RCC 7860 (cell line): ENCODE measurements around the gene NET1.
"Not testable (repeated sequence)": the region's sequence is repeated elsewhere in the genome, so short reads cannot be mapped to it uniquely, and the experiment has no call there.

Experiments
- DNase-seq: peaks from one replicate; pipeline ENCODE4 v3.0.0-alpha.2; 2015; ENCODE audit warnings: low spot score
- FAIRE-seq: peaks from 2 replicates; lab custom pipeline; 2012; peaks lifted over from hg19 to GRCh38; lab: Jason Lieb, UNC

Gene NET1, protein sequence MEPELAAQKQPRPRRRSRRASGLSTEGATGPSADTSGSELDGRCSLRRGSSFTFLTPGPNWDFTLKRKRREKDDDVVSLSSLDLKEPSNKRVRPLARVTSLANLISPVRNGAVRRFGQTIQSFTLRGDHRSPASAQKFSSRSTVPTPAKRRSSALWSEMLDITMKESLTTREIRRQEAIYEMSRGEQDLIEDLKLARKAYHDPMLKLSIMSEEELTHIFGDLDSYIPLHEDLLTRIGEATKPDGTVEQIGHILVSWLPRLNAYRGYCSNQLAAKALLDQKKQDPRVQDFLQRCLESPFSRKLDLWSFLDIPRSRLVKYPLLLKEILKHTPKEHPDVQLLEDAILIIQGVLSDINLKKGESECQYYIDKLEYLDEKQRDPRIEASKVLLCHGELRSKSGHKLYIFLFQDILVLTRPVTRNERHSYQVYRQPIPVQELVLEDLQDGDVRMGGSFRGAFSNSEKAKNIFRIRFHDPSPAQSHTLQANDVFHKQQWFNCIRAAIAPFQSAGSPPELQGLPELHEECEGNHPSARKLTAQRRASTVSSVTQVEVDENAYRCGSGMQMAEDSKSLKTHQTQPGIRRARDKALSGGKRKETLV

DNA sequence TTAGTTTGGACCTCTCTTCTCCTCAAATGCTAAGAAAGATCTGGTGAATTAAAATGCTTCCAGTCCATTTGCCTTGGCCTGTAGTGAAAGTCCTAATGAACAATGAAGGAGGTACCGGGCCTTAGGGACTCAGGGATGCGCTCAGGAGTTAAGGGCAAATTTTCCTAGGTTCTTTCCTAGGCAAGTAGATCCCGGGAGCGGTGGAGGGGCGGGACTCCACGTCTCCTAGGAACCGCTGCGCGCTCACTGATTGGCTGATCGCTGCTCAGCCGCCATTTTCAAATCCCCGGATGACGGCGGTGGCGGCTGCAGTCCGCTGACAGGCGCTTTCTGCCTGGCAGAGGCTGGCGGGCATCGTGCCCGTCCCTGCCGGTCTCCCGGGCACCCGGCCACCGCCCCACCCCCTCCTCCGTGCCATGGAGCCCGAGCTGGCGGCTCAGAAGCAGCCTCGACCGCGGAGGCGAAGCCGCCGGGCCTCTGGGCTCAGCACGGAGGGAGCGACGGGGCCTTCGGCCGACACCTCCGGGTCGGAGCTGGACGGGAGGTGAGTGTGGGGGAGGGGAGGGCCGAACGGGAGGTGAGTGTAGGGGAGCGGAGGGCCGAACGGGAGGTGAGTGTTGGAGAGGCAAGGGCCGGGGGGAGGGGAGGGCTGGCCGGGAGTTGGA, at the start of gene NET1:
Gene NET1 (plus strand): TSS at position 281 of the 665 bp plus-strand sequence. CDS start 136 bp downstream, at position 417.
- FAIRE-seq (peak; percentile 53), DNase-seq (peak; percentile 82)

DNA sequence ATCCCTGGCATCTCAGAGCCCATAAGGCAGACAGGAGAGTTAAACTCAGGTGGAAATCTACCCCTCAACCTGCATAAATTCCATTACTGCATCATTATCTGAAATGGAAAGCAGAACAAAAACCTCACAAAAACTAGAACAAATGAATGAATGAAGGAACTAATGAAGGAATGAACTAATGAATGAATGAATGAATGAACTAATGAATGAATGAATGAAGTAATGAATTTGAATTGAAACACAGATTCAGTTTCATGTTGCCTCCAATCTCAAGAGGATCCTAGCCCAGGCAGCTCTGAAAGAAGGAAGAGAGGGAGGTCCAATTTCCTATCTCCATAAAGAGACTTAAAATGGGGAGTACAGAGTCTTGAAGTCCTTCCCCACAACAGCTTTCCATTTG, 49.5 kb upstream of the NET1 start:
- DNase-seq (no peak), FAIRE-seq (no peak)

DNA sequence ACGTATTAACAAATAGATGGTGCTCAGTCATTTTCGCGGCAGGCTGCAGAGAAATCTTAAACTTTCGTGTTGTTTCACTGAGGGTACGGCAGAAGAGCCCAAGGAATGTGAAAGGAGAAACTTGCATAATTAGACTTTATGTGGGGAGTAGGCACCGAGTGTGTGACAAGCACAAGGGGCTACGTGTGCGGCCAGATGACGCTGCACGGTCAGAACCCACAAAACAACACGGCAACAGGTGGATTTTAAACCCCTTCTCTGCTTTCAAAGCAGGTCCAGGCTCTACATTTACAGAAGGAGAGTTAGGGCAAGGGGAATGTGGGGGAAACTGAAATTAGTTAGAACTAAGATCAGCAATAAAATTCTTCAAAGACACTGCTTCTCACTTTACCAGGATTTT, 48.0 kb upstream of the NET1 start:
- DNase-seq (no peak), FAIRE-seq (no peak)

DNA sequence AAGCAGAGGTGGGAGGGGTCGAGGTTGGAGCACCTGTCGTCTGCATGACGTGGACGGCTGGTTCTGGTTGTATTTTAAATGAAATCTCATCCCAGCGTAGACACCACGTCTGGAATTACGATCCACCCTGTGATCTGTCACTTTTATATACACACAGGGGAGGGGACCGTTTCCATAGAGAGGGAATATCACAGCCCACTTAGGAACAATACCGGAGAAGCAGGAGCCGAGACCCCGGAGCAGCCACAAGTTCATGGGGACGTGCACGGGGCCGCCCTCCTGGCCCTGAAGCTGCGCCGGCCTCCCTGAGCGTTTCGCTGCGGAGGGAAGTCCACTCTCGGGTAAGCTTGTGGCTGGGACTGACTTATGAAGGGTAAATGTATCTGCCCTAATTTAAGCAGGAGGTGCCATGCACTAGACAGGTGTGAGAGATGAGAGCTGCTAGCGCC, 47.4 kb upstream of the NET1 start, which contains the start of gene UCN3:
Gene UCN3 (plus strand): TSS at position 77 of the 449 bp plus-strand sequence. CDS start 8,755 bp downstream, outside the sequence.
- no peak for FAIRE-seq
- DNase-seq: no peak

DNA sequence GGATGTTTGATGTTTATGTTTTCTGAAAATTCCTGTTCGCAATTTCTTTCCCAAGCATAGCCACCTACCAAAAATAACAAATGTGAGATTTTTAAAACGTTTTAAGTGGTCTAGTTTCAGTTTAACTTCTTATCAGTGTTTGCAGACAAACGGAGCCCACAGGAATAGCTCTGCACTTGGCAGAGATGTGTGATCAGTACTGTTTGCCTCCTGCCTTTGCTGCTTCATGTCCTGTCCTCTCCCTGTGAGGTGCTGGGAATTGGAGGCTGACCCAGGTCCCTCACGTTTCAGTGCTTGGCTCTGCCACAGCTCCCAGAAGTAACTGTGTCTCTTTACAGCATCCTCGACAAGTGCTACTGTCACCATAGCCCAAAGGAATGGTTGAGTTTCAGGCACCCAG, 46.4 kb upstream of the NET1 start:
- FAIRE-seq (no peak), DNase-seq (no peak)

DNA sequence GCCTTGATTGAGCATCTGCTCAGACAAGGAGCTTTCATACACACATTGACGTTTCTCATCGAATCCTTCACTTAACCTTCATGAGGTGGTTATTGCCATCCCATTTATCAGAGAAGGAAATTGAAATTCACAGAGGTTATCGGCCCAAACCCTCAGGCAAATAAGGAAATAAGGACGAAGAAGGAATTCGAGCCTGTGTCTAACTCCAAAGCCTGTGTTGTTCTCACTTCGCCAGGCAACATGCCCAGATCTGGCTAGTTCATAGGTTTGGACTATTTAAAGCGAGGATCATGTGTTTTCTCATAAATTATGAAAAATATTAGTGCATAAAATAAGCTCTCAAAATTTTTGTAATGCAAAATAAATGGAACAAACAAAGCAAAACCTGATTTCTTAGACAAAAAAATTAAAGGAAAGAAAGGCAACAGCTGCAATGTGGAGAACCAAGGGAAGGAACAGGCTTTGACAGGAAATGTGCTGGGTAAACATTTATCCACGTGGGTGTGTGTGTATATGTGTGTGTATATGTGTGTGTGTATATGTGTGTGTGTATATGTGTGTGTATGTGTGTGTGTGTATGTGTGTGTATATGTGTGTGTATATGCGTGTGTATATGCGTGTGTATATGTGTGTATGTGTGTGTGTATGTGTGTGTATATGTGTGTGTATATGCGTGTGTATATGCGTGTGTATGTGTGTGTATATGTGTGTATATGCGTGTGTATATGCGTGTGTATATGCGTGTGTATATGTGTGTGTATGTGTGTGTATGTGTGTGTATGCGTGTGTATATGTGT, 42.8 kb upstream of the NET1 start:
- no peak for FAIRE-seq
- DNase-seq: no peak

DNA sequence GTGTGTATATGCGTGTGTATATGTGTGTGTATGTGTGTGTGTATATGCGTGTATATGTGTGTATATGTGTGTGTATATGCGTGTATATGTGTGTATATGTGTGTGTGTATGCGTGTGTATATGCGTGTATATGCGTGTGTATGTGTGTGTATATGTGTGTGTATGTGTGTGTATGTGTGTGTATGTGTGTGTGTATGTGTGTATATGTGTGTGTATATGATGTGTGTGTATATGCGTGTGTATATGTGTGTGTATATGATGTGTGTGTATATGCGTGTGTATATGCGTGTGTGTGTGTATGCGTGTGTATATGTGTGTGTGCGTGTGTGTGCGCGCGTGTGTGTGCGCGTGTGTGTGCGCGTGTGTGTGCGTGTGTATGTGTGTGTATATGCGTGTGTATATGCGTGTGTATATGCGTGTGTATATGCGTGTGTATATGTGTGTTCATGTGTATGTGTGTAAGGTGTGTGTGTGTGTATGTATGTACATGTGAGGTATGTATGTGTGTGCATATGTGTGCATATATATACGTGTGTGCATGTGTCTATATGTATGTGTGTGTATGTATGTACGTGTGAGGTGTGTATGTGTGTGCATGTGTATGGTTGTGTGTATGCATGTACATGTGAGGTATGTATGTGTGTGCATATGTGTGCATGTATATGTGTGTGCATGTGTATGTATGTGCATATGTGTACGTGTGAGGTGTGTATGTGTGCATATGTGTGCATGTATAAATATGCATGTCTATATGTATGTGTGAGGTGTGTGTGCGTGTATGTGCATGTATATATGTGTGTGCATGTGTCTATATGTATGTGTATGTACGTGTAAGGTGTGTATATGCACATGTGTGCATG, 41.6 kb upstream of the NET1 start:
- no peak for DNase-seq
- no peak for FAIRE-seq

DNA sequence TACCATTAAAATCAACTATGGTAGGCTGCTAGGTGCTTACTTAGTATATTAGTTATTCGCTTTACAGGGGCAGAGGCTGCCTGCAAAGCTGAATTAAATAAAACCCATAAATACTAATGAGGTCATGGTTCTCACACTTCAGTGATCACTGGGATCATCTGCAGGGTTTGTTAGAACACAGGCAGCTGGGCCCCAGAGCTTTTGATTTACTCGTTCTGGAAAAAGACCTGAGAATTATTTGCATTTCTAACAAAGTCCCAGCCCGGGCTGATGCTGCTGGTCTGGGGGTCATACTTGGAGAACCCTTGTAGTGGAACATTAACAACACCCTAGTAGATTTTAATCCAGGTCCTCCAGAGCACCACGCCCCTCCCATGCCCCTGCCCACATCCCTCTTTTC, 39.0 kb upstream of the NET1 start:
- DNase-seq: no peak
- FAIRE-seq: no peak

DNA sequence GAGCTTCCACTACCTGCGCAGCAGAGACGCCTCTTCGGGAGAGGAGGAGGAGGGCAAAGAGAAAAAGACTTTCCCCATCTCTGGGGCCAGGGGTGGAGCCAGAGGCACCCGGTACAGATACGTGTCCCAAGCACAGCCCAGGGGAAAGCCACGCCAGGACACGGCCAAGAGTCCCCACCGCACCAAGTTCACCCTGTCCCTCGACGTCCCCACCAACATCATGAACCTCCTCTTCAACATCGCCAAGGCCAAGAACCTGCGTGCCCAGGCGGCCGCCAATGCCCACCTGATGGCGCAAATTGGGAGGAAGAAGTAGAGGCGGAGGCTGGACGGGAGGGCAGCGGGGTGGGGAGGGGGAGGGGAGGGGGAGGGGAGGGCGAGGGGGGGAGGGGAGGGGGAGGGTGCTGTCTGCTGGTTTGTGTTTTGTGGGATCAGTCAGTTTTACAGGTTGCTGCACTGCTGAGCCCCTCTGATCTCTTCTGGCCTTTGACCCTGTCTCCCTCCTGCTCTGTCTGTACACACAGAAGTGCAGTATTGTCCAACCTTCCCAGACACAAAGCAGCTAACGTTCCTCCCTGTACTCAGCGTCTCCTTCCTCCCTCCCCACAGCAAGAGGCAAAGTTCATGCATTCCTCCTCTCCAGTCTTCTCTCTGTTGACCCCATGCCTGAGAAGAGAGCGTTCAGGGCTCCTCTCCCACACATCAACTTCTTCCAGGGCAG, 38.3 kb upstream of the NET1 start:
- no peak for DNase-seq
- no peak for FAIRE-seq

DNA sequence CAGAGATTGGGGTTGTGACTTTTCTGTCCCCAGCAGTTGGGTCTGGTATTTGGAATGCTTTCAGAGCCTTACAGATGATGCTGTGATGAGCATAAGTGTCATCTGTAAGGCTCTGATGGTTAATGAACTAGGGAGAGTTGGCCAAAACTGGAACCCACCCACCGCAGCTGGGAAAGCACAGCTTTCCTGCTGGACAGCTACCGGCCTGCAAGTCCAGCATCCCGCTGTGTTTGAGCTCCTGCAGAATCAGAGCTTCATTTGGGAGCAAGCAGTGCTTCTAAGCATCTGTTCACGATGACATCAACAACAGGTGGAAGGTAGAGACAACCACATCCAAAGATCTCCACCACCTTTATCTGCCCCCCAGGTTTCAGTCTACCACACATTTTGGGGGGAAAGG, 35.9 kb upstream of the NET1 start:
- DNase-seq: no peak
- no peak for FAIRE-seq

DNA sequence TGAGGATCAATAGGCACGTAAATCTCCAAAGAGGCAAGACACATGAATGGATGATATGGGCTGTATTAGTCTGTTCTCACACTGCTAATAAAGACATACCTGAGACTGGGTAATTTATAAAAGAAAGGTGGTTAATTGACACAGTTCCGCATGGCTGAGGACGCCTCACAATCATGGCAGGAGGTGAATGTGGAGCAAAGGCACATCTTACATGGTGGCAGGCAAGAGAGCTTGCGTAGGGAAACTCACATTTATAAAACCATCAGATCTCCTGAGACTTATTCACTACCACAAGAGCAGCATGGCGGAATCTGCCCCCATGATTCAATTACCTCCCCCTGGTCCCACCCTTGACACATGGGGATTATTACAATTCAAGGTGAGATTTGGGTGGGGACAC, 33.2 kb upstream of the NET1 start:
- not testable (repeated sequence) for DNase-seq, FAIRE-seq

DNA sequence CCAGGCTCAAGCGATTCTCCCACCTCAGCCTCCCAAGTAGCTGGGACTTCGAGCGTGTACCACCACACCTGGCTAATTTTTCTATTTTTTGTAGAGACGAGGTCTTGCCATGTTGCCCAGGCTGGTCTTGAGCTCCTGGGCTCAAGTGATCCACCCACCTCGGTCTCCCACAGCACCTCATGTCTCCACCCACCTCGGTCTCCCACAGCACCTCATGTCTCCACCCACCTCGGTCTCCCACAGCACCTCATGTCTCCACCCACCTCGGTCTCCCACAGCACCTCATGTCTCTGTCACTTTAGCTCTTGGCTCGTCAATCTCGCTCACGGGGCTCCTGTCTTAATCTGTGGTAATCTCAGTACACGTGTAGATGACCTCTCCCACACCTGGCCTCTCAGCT, 32.0 kb upstream of the NET1 start:
- FAIRE-seq, DNase-seq: not testable (repeated sequence)

DNA sequence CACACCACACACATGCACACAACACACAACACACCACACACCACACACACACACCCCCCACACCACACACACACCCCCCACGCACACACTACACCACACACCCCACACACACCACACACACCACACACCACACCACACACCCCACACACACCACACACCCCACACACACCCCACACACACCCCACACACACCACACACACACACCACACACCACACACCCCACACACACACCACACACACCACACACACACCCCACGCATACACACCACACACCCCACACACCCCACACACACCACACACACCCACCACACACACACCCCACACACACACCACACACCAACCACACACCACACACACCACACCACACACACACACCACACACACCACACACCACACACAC, 31.2 kb upstream of the NET1 start:
- no peak for FAIRE-seq
- no peak for DNase-seq

DNA sequence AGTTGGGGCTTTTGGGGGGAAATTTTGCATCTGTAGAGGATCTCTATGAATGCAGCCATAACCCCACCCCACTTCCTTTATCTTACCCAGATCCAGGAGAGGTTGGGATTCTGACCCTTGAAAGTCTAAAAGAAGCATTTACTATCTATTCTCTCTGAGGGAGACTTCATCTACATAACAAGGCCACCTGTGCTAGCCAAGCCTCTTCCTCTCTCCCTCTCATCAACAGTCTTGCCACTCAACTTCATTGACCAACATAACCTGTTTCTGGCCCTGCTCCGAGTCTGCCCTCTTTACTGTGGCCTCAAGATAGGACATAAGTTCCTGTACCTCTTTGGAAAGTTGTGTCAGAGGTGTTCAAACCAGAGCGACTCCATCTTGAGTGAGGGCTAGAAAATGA, 27.1 kb upstream of the NET1 start:
- FAIRE-seq (no peak), DNase-seq (no peak)

DNA sequence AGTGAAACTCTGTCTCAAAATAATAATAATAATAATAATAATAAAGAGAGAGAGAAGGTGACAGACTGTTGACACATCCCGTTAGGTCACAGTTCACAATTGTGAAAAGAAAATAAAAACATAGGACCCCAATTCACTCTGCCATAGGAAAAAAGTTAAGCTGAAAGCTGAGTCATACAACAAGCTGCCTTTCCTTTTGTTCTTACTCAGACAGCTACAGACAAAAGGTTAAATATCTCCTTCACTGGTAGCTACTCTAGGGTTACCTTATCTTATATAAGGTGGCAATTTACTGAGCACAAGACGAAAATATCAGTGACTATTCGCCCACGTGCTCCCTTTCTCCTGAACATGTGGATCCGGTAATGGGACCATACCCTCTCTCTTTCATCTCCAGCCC, 25.2 kb upstream of the NET1 start:
- DNase-seq (no peak), FAIRE-seq (no peak)

DNA sequence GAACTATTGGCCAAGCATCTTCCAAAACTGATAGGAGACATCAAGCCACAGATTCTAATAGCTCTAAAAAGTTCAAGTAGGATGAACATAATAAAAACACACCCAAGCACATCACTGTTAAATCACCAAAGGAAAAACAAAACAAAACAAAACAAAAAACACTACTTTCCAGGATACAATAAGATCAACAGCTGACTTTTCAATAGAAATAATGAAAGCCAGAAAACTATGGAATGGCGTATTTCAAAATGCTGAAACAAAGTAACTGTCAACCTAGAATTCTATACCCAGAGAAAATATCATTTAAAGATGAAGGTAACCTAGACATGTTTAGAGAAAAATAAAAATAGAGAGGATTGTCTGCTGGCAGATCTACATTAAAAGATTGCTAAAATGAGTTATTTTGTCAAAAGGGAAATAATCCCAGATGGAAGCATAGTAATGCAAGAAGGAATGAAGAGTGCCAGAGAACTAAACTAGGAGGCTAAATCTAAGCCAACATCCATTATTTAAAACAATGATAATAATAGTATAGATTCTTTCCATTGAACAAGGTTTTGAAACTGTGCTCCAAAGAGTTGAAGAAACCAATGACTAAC, 21.7 kb upstream of the NET1 start:
- DNase-seq: no peak
- no peak for FAIRE-seq

DNA sequence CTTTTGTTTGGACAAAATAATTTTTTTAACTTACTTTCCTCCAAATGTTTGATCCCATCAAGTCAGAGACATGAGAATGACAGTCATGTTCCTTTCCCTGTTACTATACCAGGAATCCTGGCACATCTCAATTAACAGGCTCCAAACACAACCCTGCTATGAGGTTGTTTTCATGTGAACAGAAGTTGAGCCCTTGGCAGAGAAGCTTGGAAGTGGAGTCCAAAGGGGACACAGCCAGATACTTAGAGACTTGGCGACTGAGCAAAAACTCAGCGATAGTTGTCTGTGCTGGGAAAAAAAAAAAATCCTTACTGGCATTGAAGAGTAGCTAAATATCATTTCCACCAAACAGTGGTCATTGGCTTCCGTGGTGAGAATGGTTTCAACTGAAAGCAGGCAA, 20.6 kb upstream of the NET1 start:
- FAIRE-seq (no peak), DNase-seq (no peak)

DNA sequence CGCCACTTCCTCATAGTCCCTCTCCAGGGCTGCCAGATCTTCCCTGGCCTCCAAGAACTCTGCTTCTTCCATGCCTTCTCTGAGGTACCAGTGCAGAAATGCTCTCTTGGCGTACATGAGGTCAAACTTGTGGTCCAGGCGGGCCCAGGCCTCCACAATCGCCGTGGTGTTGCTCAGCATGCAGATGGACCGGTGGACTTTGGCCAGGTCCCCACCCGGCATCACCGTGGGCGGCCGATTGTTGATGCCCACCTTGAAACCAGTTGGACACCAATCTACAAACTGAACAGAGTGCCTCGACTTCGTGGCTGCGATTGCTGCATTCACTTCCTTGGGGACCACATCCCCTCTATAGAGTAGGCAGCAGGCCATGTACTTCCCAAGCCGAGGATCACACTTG, 18.8 kb upstream of the NET1 start:
- FAIRE-seq (no peak), DNase-seq (no peak)

DNA sequence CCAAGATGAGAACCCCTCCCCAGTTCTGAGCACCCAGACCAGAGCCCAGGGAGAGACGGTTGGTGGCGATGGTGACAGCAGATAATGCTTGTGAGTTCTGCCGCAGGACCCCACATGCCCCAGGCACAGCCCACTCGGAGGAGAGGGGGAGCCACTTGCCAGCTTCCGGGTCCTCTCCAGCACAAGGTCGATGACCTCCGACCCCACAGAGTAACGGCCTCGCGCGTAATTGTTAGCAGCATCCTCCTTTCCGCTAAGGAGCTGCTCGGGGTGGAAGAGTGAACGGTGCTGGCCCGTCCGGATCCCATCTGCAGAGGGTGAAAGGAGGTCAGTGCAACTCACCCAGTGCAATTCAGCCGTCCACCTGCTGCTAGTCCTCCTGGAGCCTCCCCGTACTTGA, 17.2 kb upstream of the NET1 start:
- no peak for DNase-seq
- no peak for FAIRE-seq
